ENCODE data around the gene ARNT2. TPM values are rescaled to one million over a fixed set of nuclear protein-coding genes. Genes with fewer than 3 reads are reported as not detected.

The ARNT2 gene
- total and polyA plus RNA-seq, 2 donors = 1.4 to 2.4 TPM

DNA sequence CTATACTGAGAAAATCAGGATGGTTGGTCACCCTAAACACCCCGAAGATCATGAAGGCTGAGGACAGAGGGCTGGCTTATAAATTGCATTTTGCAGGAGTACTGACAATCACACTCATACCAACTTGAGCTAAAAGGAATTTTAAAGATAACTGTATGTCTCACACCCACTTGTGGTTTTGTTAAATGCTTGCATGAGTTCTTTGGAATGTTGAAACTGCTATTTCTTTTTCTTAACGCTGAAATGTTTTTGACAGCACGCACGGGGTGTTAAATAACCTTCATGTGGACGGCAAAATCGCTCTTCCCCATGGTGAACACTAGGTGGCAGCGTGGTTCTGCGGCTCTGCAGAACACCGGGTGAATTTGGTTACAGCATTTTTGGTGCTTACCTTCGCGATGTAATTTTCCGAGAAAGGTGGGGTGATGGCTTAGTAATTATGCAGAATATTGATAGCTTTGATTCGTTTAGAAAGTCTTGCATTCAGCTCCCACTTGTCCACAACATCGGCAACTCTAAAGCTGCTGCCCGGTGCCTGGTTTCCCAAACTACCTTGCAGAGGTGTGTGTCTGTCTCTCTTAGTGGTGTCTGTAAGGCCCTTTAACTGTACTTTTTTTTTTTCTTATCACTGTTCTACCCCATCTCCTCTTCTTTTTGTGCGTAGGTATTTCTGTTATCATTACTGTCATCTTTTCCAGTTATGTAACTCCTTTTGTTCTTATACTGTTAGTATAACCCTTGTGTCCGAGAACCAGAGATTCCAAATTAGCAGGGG, 51.7 kb downstream of the ARNT2 start:
- no peaks in the 10 kb centered on the region for H3K36me3 ChIP-seq (ENCODE audit: control insufficient read depth in 2 of 2, insufficient read depth in 2 of 2, low read length in 1 of 2)
- peak; percentile 32 to 78 (median 48) for DNase-seq (ENCODE audit: low read depth in 6 of 9, low spot score in 9 of 9)
- H3K4me3 ChIP-seq (ENCODE audit: low read length in 2 of 2) = no peak overlapping the region
- WGBS = 25% methylated on average over 17 of the region's 17 CpGs
- H3K27ac ChIP-seq (ENCODE audit: low read depth in 1 of 2, low read length in 1 of 2) = no peak overlapping the region
- H3K27me3 ChIP-seq (ENCODE audit: control insufficient read depth in 2 of 2, insufficient read depth in 1 of 2, low read length in 1 of 2) = peaks cover 0 to 11% of the 10 kb centered on the region in 2 donors
- no peaks in the 10 kb centered on the region for H3K4me1 ChIP-seq (ENCODE audit: control insufficient read depth in 2 of 2, insufficient read depth in 2 of 2, low read length in 2 of 2)
- H3K9me3 ChIP-seq (ENCODE audit: control insufficient read depth in 2 of 2, insufficient read depth in 1 of 2, low read length in 1 of 2) = no peaks in the 10 kb centered on the region

DNA sequence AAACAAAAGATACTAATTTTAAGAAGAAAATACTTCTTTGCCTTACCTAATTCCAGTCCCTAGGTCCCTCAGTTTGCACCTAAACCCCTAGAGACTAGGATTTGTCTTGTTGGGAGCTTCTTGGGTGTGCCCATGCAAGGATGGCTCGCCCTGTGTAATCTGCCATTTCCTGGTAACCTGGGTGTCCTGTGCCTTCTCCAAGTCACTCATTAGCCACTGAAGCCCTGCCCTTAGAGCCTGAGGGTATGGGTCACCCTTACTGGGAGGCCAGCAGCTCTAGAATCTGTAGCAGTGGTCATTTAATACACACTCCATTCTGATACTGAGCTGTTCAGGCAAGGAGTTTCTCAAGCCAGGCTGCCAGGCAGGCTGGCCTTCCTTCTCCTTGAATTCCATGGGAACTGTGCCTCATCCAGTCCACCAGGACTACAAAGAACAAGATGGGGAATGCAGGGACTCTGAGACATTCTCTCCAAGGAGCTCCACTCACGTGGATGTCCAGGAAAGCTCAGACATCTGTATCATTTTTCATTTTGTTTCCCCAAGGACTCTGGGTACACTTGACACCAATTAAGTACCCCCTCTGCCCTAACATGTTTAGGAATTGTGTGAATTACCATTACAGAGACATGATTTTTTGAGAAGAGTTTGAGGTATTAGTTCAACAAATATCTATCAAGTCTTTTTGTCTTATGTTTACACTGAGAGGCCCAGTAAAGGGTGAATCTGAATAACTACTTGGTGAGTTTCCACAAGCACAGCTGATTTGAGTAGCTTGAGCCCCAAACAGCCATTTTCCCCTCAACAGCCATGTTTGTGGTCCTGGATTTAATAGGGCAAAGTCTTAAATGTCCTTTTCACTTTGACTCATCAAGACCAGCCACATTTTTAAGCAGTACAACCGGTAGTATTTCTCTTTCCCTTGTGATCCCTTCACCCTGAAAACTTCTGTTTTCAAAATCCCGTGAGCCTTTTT, 52.6 kb downstream of the ARNT2 start:
- Histone ChIP-seq H3K27me3 (ENCODE audit: control insufficient read depth in 2 of 2, insufficient read depth in 1 of 2, low read length in 1 of 2) (peaks cover 0 to 11% of the 10 kb centered on the region in 2 donors), H3K4me1 (ENCODE audit: control insufficient read depth in 2 of 2, insufficient read depth in 2 of 2, low read length in 2 of 2) (no peaks in the 10 kb centered on the region), H3K9me3 (ENCODE audit: control insufficient read depth in 2 of 2, insufficient read depth in 1 of 2, low read length in 1 of 2) (no peaks in the 10 kb centered on the region), H3K36me3 (ENCODE audit: control insufficient read depth in 2 of 2, insufficient read depth in 2 of 2, low read length in 1 of 2) (no peaks in the 10 kb centered on the region), H3K4me3 (ENCODE audit: low read length in 2 of 2) (no peak overlapping the region), H3K27ac (ENCODE audit: low read depth in 1 of 2, low read length in 1 of 2) (no peak overlapping the region)
- DNase-seq (ENCODE audit: low read depth in 6 of 9, low spot score in 9 of 9) = no peak
- 68% methylated on average over 4 of the region's 4 CpGs for WGBS

DNA sequence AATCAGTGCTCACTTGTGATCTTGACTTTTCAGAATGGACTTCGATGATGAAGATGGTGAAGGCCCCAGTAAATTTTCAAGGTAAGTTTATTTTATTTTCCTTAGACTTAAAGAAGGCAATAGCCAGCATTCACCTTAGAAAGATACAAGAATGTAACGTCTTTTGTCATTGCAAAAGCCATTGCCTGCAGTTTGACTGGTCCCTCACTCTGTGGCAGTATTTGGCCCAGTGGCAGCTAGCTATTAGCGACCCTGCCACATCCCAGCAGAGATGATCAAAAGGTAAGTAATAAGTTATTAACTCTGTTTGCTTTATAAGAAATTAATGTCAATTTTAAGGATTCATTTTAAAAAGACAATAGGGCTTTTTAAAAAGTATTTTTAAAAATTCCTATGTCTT, 53.7 kb downstream of the ARNT2 start:
- 91% methylated on average over 3 of the region's 3 CpGs for WGBS
- Histone ChIP-seq H3K36me3 (ENCODE audit: control insufficient read depth in 2 of 2, insufficient read depth in 2 of 2, low read length in 1 of 2) (no peaks in the 10 kb centered on the region), H3K4me3 (ENCODE audit: low read length in 2 of 2) (no peak overlapping the region), H3K27ac (ENCODE audit: low read depth in 1 of 2, low read length in 1 of 2) (no peak overlapping the region), H3K27me3 (ENCODE audit: control insufficient read depth in 2 of 2, insufficient read depth in 1 of 2, low read length in 1 of 2) (peaks cover 0 to 8% of the 10 kb centered on the region in 2 donors), H3K4me1 (ENCODE audit: control insufficient read depth in 2 of 2, insufficient read depth in 2 of 2, low read length in 2 of 2) (no peaks in the 10 kb centered on the region), H3K9me3 (ENCODE audit: control insufficient read depth in 2 of 2, insufficient read depth in 1 of 2, low read length in 1 of 2) (no peaks in the 10 kb centered on the region)
- DNase-seq (ENCODE audit: low read depth in 6 of 9, low spot score in 9 of 9) = no peak

DNA sequence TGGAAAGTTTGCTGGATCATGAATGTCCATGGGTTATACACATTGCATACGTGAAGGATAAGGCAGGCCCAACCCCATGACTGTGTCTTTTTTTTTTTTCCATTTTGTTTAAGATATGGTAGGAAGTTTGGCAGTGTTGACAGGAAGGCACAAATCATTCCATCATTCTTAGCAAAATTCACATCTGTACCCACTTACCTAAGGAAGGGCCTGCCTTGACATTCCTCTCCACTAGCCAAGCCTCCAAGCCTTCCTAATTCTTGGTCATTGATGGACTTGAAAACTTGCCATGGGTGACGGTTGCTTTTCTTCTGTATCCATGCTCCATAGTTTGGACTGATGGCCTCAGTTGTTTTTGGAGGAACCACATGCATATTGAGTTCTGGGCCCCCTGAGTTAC, 54.4 kb downstream of the ARNT2 start:
- 95% methylated on average over 2 of the region's 2 CpGs for WGBS
- H3K36me3 ChIP-seq (ENCODE audit: control insufficient read depth in 2 of 2, insufficient read depth in 2 of 2, low read length in 1 of 2) = no peaks in the 10 kb centered on the region
- no peak overlapping the region for H3K4me3 ChIP-seq (ENCODE audit: low read length in 2 of 2)

DNA sequence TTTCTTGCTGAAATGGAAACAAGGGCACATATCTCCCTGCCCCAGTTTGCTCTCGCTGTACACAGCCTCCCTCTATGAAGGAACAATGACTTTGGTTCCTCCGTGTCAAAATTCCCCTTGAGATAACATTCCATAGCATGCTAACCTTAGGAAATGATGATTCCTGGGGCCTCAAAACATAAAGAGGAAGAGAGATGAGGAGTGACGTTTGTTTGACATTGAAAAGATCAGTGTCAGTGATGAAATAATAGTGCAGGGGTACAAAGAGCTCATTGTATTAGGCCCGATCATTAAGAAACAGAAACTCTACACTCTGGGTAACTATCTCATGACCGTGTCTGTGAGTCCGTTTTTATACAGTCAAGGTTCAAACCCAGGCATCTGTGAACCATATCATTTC, 55.2 kb downstream of the ARNT2 start:
- no peak for DNase-seq (ENCODE audit: low read depth in 6 of 9, low spot score in 9 of 9)

More for the DNA sequence above, 54.4 kb downstream of the ARNT2 start:
- DNase-seq (ENCODE audit: low read depth in 6 of 9, low spot score in 9 of 9) = no peak
- no peaks in the 10 kb centered on the region for H3K4me1 ChIP-seq (ENCODE audit: control insufficient read depth in 2 of 2, insufficient read depth in 2 of 2, low read length in 2 of 2)
- H3K9me3 ChIP-seq (ENCODE audit: control insufficient read depth in 2 of 2, insufficient read depth in 1 of 2, low read length in 1 of 2) = no peaks in the 10 kb centered on the region
- peaks cover 0 to 8% of the 10 kb centered on the region in 2 donors for H3K27me3 ChIP-seq (ENCODE audit: control insufficient read depth in 2 of 2, insufficient read depth in 1 of 2, low read length in 1 of 2)
- no peak overlapping the region for H3K27ac ChIP-seq (ENCODE audit: low read depth in 1 of 2, low read length in 1 of 2)

DNA sequence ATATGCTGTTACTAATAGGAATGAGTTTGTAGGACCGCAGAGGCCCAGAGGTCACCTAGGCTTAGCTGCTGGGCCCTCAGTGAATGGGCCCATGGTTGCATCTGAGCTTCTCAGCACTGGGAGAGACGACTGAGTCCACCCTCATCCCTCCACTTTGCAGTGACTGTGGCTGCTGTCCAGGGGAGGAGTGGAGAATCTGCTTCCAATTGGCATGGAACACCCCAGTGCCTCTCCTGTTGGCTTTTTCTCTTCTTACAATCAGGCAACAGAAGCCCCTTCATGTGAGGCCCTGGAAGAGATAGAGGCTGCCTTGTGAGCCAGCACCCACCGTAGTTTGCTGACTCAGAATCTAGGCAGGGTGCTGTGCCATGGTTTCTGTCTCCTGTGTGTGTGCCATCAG, 55.6 kb downstream of the ARNT2 start:
- peaks cover 0 to 8% of the 10 kb centered on the region in 2 donors for H3K27me3 ChIP-seq (ENCODE audit: control insufficient read depth in 2 of 2, insufficient read depth in 1 of 2, low read length in 1 of 2)
- DNase-seq (ENCODE audit: low read depth in 6 of 9, low spot score in 9 of 9) = no peak
- H3K36me3 ChIP-seq (ENCODE audit: control insufficient read depth in 2 of 2, insufficient read depth in 2 of 2, low read length in 1 of 2) = no peaks in the 10 kb centered on the region
- H3K27ac ChIP-seq (ENCODE audit: low read depth in 1 of 2, low read length in 1 of 2) = no peak overlapping the region
- H3K4me1 ChIP-seq (ENCODE audit: control insufficient read depth in 2 of 2, insufficient read depth in 2 of 2, low read length in 2 of 2) = no peaks in the 10 kb centered on the region
- H3K4me3 ChIP-seq (ENCODE audit: low read length in 2 of 2) = no peak overlapping the region
- 91% methylated on average over 3 of the region's 3 CpGs for WGBS
- H3K9me3 ChIP-seq (ENCODE audit: control insufficient read depth in 2 of 2, insufficient read depth in 1 of 2, low read length in 1 of 2) = no peaks in the 10 kb centered on the region

More for the DNA sequence above, 55.2 kb downstream of the ARNT2 start:
- Histone ChIP-seq H3K27ac (ENCODE audit: low read depth in 1 of 2, low read length in 1 of 2) (no peak overlapping the region), H3K9me3 (ENCODE audit: control insufficient read depth in 2 of 2, insufficient read depth in 1 of 2, low read length in 1 of 2) (no peaks in the 10 kb centered on the region), H3K27me3 (ENCODE audit: control insufficient read depth in 2 of 2, insufficient read depth in 1 of 2, low read length in 1 of 2) (peaks cover 0 to 8% of the 10 kb centered on the region in 2 donors), H3K4me1 (ENCODE audit: control insufficient read depth in 2 of 2, insufficient read depth in 2 of 2, low read length in 2 of 2) (no peaks in the 10 kb centered on the region), H3K4me3 (ENCODE audit: low read length in 2 of 2) (no peak overlapping the region), H3K36me3 (ENCODE audit: control insufficient read depth in 2 of 2, insufficient read depth in 2 of 2, low read length in 1 of 2) (no peaks in the 10 kb centered on the region)
- WGBS = 77% methylated on average over 6 of the region's 6 CpGs

DNA sequence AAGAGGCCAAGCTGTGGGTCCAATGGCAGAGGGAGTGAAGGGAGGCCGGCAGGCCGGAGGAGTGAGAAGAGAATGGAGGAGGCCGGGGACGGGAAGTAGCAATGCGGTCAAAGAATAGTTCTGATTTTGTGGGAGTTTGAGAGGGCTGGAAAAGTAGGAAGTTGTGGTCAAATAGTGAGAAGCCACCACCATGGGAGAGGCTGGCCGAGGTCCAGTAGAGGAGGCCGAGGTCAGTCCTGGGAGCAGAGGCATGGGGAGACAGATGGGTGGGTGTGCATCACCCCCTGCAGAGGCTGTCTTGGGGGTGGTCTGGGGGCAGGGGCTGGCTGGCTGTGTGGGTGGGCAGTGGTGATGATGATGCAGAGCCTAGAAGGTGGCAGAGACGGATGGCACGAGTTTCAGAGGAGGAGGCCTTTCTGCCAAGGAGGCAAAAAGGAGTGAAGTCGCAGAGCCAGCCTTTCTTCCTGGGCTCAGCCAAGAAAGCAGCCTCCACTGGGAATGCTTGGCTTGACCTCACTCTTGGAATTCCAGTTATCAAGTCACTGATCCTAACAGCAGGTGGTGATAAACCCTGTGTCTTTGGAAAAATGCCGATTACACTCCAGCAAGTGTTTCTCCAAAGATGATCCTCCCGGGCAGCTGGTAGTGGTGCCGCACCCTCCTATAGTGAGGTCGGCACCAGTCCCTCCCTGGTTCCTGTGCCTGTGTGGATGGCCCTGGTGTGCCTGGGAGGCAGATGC, 57.3 kb downstream of the ARNT2 start:
- H3K9me3 ChIP-seq (ENCODE audit: control insufficient read depth in 2 of 2, insufficient read depth in 1 of 2, low read length in 1 of 2) = peaks cover 0 to 1% of the 10 kb centered on the region in 2 donors

DNA sequence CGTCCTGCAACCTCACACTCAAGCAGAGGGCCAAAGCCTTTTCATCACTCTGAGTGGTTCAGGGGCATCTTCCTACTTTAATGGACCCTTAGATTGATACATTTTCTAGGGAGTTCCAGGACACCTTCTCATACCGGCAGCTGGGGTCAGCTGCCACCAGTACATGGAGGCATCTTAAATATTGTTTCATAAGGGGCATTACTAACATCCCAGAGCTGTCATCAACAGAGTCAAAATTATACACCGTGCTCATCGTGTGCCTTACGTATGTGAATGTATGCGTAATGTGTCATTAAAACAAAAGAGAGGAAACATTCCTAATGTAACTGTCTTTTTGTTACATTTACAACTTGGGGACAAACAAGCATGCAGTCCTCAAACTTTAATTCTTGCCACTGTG, 57.9 kb downstream of the ARNT2 start:
- peaks cover 0 to 2% of the 10 kb centered on the region in 2 donors for H3K27me3 ChIP-seq (ENCODE audit: control insufficient read depth in 2 of 2, insufficient read depth in 1 of 2, low read length in 1 of 2)
- WGBS = 86% methylated on average over 6 of the region's 6 CpGs
- no peak overlapping the region for H3K4me3 ChIP-seq (ENCODE audit: low read length in 2 of 2)
- no peaks in the 10 kb centered on the region for H3K4me1 ChIP-seq (ENCODE audit: control insufficient read depth in 2 of 2, insufficient read depth in 2 of 2, low read length in 2 of 2)
- H3K27ac ChIP-seq (ENCODE audit: low read depth in 1 of 2, low read length in 1 of 2) = no peak overlapping the region
- no peak for DNase-seq (ENCODE audit: low read depth in 6 of 9, low spot score in 9 of 9)
- no peaks in the 10 kb centered on the region for H3K36me3 ChIP-seq (ENCODE audit: control insufficient read depth in 2 of 2, insufficient read depth in 2 of 2, low read length in 1 of 2)
- peaks cover 0 to 1% of the 10 kb centered on the region in 2 donors for H3K9me3 ChIP-seq (ENCODE audit: control insufficient read depth in 2 of 2, insufficient read depth in 1 of 2, low read length in 1 of 2)

More for the DNA sequence above, 57.3 kb downstream of the ARNT2 start:
- no peak for DNase-seq (ENCODE audit: low read depth in 6 of 9, low spot score in 9 of 9)
- Histone ChIP-seq H3K27ac (ENCODE audit: low read depth in 1 of 2, low read length in 1 of 2) (no peak overlapping the region), H3K36me3 (ENCODE audit: control insufficient read depth in 2 of 2, insufficient read depth in 2 of 2, low read length in 1 of 2) (no peaks in the 10 kb centered on the region), H3K4me1 (ENCODE audit: control insufficient read depth in 2 of 2, insufficient read depth in 2 of 2, low read length in 2 of 2) (no peaks in the 10 kb centered on the region), H3K27me3 (ENCODE audit: control insufficient read depth in 2 of 2, insufficient read depth in 1 of 2, low read length in 1 of 2) (peaks cover 0 to 4% of the 10 kb centered on the region in 2 donors), H3K4me3 (ENCODE audit: low read length in 2 of 2) (no peak overlapping the region)
- WGBS = 89% methylated on average over 14 of the region's 14 CpGs
